ENCODE measurements around the gene HADHA. TPM values are rescaled to one million over a fixed set of nuclear protein-coding genes. Genes with fewer than 3 reads are reported as not detected.
A peak's percentile ranks its signal among the peaks of the same experiment; 100 is the strongest.

The HADHA gene
- total RNA-seq, 1 experiment from 2014 or later, result 112 TPM

- Histone ChIP-seq H2BK20ac (ENCODE audit: low read depth, low read length, poor library complexity, severe bottlenecking) (no peak overlapping the region), H4K91ac (ENCODE audit: insufficient read length, low read depth, low read length) (no peak overlapping the region), H3K9ac (ENCODE audit: extremely low read depth, insufficient read length, low read length) (no peak overlapping the region)
Measured at GRCh38 chr2:26187114-26187513, 57.3 kb downstream of the HADHA start.

More at GRCh38 chr2:26187114-26187513, 57.3 kb downstream of the HADHA start:
- no peak for TF ChIP-seq CTCF (conservative IDR thresholded peaks at IDR 0.05)
- Histone ChIP-seq H3K9me3 (ENCODE audit: control insufficient read depth, low read depth, low read length) (no peaks in the 10 kb centered on the region), H3K4me1 (ENCODE audit: insufficient read depth, low read length) (no peaks in the 10 kb centered on the region), H2BK5ac (ENCODE audit: insufficient read length, low read length) (no peak overlapping the region), H3K23me2 (ENCODE audit: insufficient read length, low read depth, low read length, poor library complexity, severe bottlenecking) (no peaks in the 10 kb centered on the region), H4K20me1 (ENCODE audit: control insufficient read depth, insufficient read depth, insufficient read length) (no peaks in the 10 kb centered on the region), H3T11ph (ENCODE audit: low read length) (no peak overlapping the region), H3K18ac (ENCODE audit: insufficient read length, low read depth, low read length) (no peak overlapping the region), H3K23ac (ENCODE audit: insufficient read length, low read depth, low read length) (no peak overlapping the region), H2AK5ac (ENCODE audit: insufficient read length, low read length) (no peak overlapping the region), H2BK120ac (ENCODE audit: low read depth, low read length, poor library complexity, severe bottlenecking) (no peak overlapping the region), H4K8ac (replicated peaks; ENCODE audit: insufficient read length, low read depth, low read length) (no peak overlapping the region), H3K4me2 (ENCODE audit: insufficient read depth, insufficient read length, low read length) (no peak overlapping the region), H2BK12ac (ENCODE audit: insufficient read length, low read depth, low read length) (no peak overlapping the region), H3K79me2 (ENCODE audit: insufficient read depth, low read length) (no peaks in the 10 kb centered on the region), H2AFZ (ENCODE audit: low read length) (no peak overlapping the region), H3K27ac (ENCODE audit: insufficient read length, low read depth, low read length) (no peak overlapping the region), H3K79me1 (ENCODE audit: insufficient read depth, low read depth, low read length, poor library complexity, severe bottlenecking) (no peaks in the 10 kb centered on the region), H3K56ac (ENCODE audit: insufficient read length, low read depth, low read length) (no peak overlapping the region), H3K14ac (ENCODE audit: insufficient read depth, low read length) (no peak overlapping the region), H4K5ac (ENCODE audit: insufficient read length, low read depth, low read length) (no peak overlapping the region), H3K27me3 (ENCODE audit: insufficient read depth, low read length) (no peaks in the 10 kb centered on the region), H2BK15ac (ENCODE audit: low read depth, low read length) (no peak overlapping the region), H3K4ac (ENCODE audit: low read depth, low read length) (no peak overlapping the region)
- WGBS (ENCODE audit: extremely low coverage, insufficient read length, low lambda C conversion rate), result no CpG with 5 or more reads among the region's 15 CpGs
- Mint-ChIP-seq H3K4me1 (peaks cover 15 to 23% of the 10 kb centered on the region in 2 experiments), H3K27me3 (ENCODE audit: low read depth) (peaks cover 25% of the 10 kb centered on the region), H3K36me3 (ENCODE audit: insufficient read depth in 1 of 3, low read depth in 3 of 3) (peaks cover 19 to 47% (median 43%) of the 10 kb centered on the region in 3 experiments), H3K4me3 (peak overlapping the region in 1 of 2 experiments; percentile 46; a peak in 2 of 5 replicates), H3K27ac (peak overlapping the region in 1 of 3 experiments; percentile 80; a peak in 1 of 7 replicates), H3K9me3 (no peaks in the 10 kb centered on the region; a peak in 1 of 5 replicates)
- DNase-seq, result no peak

Measured in H9 (cell line).